ENCODE results near the gene ARHGAP26.

The ARHGAP26 gene

DNA sequence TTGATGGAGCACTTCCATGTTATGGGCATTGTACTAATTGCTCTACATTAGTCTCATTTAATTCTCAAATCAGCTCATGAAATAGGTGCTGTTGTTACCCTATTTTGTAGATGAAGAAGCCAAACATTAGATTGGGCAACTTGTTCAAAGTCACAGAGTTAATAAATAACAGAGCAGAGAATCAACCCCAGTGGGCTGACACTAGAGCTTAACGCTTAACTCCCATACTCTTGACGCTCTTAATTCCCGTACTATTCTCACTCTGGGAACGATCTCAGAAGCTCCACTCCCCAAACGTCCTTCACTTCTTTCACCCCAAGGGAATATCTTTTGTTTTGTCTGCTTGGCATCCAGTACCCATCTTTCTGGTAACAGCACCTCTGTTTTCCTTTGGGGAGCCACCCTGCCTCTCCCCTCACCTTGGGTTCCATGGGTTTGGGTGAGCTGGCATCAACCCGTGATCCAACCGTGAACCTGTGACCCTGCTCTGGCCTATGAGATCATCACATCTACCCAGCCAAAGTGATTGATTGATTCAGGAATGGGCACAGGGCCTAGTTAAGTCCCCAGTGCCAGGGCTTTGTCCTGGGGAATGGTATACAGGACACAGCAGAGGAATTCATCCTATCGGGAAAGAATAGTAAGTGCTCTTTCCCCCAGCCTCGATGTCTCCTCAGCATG is 464.1 kb downstream of the ARHGAP26 start:
- no peak for DNase-seq

DNA sequence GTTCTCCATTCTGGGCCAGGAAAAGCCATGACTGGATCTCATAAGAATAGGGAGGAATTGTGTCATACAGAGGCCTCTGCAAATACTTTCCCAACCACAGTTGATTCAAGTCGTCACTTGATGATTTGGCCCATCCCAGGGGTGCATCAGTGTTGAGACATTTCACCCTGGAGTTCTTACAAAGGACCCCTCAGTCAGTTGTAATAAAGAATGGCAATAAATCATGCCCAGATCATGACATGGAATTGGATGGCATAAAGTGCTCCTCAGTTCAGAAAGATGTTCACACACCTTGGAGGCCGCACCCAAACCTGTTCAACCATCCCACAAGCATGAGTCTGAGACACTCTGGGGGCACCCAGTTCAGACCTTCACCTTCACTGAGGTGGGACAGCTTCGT is 465.2 kb downstream of the ARHGAP26 start:
- no peak for DNase-seq

DNA sequence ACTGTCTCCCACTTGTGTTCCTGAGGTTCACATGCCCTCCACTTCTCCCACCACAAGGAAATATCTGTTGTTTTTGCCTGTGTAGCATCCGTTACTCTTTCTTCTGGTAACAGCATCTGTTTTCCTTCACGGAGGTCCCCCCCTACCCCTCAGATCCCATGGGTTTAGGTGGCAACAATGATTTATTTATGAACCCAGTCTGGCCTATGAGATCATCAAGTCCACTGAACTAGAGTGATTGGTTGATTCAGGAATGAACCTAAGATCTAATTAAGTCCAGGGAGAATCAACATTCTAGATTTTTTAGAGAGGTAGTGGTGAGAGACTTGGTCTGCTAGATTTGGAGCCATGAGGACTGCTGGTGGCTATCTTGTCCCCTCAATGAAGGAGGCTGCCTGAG is 466.5 kb downstream of the ARHGAP26 start:
- DNase-seq = no peak

DNA sequence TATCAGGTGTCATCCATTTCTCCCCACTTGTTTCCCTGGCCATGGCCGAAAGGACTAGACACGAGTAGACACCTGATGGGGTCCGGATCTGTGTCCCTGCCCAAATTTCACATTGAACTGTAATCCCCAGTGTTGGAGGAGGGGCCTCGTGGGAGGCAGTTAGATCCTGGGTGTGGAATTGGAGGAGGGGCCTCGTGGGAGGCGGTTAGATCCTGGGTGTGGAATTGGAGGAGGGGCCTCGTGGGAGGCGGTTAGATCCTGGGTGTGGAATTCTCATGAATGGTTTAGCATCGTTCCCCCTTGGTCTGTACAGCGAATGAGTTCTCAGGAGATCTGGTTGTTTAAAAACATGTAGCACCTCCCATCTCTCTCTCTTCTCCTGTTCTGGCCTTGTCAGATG is 467.5 kb downstream of the ARHGAP26 start:
- no peak for DNase-seq

DNA sequence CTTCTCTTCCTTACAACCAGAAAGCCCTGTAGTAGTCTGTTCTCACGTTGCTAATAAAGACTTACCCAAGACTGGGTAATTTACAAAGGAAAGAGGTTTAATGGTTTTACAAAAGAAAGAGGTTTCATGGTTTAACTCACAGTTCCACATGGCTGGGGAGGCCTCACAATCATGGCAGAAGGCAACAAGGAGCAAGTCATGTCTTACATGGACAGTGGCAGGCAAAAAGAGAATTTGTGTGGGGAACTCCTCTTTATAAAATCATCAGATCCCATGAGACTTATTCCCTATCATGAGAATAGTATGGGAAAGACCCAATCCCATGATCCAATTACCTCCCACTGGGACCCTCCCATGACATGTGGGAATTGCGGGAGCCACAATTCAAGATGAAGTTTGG is 468.4 kb downstream of the ARHGAP26 start:
- no peak for DNase-seq

DNA sequence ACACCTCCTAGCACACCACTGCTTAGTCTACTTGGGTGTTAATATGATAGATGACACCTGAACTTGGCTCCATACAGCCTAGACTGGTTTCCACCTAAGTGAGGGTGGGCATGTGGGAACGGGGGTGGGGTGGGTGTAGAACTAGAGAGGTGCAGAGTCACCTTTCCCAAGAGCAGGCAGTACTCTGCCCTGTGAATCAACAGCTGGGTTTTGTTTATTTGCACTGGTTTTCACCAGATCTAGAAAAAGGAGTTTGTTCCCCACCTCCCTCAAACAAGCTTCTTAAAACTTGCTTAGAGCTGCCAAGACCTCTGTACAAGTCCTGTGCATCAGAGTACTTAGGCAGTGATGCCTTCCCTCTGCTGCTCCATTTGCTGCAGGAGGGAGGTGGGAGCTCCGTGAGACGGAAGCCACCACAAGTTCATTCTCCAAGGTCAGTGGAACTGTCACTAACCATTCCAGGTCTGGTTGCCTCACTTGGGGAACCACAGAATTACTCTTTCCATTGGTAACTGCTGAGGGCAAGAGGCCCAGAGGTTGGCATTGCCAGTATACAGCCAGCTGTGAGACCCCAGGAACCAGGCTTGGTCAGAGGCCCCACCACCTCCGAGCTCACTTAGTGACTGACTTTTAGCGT is 469.8 kb downstream of the ARHGAP26 start:
- no peak for DNase-seq

DNA sequence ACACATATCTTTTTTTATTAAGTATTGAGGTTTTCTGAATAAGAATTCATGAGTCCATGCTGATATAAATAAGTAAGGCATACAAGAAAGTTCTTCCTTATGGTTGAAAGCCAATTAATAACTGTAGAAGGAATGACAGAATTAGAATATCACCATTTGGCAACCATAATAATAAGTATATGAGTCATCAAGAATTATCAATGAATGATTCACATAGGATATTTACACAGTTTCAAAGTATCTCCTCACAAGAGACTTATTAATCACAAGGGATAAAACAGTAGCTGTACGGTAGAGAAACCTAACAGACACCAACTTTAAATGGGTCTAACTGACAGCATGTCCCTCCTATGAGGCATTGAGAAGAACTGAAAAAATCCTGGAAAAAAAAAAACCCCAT is 471.7 kb downstream of the ARHGAP26 start:
- DNase-seq = no peak

DNA sequence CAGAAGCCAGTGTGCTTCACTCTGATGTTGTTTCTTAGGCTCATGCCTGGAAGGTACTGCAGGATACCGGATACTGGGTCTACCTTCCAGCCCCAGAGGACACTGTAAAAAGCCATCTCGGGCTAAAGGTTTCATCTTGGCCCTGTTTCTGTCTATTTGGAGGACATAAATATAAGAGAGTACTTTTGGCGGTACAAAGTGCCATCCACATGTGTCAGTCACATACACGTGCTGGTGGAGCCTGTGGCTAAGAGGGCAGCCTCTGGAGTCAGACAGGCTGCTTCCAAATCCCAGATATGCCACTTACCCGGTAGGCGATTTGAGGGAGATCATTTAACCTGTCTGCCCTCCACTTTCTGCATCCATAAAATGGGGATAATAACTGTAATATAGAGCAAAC is 472.9 kb downstream of the ARHGAP26 start:
- no peak for DNase-seq

DNA sequence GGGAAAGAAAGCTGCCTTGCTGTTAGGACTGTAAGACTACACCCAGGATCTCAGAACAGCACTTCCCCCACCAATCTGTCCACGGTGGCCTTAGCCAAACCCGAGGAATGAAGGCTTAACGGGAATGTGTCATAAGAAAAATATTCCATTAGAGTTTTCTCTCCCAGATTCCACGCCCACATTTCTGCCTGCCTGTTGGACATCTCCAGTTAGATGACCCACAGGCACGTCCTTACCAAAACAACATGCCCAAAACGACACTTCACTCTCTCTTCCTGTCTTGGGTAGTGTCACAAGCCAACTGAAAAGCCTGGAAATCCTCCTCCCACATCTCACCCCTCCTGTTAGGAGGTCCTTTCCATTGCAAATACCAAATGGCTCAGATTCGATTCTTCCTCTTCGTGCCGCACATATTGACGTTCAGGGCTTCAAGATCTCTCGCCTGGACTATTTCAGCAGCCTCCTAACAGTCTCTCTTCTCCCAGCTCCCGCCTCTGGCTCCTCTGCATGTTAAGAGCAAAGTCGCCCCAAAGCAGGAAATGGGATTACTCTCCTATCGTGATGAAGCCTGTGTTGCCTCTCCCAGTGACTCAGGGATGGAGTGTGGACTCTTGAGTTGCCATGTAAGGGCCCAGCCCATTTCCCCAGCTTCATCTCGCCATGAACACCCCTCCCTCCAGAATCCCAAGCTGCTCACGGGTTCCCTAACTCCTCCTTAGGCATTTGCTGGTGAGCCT is 474.0 kb downstream of the ARHGAP26 start:
- DNase-seq = no peak

DNA sequence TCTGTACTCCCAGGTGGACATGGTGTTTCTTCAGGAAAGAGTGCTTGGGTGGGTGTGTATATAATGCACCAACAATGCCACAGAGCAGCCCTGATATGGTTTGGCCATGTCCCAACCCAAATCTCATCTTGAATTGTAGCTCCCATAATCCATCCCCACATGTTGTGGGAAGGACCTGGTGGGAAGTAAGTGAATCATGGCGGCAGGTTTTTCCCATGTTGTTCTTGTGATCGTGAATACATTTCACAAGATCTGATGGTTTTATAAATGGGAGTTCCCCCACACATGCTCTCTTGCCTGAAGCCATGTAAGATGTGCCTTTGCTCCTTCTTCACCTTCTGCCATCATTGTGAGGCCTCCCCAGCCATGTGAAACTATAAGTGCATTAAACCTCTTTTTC is 474.8 kb downstream of the ARHGAP26 start:
- no peak for DNase-seq

DNA sequence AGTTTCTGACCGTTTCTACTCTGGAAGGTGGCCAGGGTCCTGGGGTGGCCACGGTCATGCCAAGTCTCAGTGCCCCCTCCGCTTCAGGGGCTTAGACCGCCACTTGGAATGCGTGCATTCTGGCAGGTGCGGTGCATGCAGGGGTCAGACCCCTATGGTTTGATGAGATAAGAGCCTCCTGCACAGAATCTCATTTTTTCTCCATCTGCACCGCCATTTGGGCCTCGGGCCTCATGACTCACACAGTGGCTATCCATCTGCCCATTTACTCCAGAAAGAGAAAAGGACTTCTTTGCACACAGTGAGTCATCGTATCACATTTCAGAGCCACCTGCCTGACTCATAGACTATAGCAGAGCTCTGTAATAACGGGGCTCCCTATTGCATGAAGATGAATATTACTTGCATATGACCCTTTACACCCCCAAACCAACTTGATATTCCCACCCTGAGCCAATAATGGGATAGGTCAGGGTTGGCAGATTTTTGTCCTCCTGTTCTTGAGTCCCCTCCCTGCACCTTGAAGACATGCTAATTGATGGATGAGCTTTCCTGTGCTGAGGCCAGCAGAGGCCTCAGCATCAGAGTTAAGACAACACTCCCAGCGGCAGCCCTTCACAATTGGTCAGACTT is 475.9 kb downstream of the ARHGAP26 start:
- no peak for DNase-seq

DNA sequence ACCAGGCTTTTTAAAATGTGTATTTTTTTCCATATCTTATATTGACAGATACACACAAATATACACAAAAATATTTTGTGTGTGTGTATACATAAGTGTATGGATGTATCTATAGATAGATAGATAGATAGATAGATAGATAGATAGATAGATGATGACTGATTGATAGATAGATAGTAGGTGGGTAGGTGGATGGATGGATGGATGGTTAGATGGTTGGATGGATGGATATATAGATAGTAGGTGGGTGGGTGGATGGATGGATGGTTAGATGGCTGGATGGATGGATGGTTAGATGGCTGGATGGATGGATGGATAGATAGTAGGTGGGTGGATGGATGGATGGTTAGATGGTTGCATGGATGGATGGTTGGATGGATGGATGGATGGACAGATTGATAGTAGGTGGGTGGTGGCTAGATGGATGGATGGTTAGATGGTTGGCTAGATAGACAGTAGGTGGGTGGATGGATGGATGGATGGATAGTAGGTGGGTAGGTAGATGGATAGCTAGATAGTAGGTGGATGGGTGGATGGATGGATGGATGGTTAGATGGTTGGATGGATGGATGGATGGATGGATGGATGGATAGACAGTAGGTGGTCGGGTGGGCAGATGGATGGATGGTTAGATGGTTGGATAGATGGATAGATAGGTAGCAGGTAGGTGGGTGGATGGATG is 477.1 kb downstream of the ARHGAP26 start:
- no peak for DNase-seq

DNA sequence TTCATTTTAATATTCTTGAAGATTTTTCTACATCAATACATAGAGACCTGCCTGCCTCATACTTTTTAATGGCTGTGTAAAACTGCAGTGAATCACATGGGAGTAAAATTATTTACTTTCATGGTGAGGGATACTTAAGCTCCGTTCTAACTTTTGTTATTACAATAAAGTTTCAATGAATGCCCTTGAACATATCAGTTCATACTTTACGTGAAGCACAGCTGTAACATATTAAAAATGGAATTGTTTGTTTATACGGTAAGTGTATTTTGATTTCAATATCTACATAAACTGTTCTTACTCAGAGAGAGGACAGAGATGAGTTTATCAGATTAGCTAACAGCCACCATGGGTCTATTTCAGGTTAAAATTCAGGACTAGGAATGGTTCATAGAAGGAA is 478.2 kb downstream of the ARHGAP26 start:
- DNase-seq = no peak

DNA sequence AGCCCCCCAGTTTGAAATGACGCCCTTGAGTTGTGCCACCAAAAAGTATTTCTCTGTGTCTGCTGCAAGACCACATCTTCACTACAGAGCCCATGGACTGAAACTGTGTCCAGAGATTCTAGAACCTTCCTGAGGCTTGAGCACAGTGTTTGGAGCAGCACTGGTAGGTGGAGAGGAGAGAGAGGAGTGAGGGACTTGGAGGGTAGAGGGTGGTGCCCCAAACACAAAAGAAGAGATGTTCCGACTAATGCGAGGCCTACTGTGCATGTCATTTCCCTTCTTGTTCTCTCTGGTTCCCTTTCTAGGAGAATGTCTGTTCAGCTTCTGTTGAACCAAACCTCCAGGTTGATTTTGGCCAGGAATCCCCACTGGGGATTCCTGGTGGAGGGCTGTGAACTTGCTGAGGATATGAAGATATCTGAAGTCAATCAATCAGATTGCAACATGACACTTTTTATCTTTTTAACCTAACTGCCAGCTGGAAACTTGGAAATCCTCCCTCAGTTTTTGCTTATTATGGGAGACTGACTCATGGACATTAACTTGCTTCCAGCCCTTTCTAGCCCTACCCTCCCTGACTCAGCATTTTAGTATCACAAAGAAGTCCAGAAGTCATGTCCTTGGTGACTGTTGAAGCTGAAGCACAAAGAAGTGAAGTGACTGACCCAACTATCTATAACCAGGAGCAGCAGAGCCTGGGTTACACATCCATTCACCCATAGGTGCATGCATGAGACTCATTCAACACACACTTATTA is 478.8 kb downstream of the ARHGAP26 start:
- no peak for DNase-seq

DNA sequence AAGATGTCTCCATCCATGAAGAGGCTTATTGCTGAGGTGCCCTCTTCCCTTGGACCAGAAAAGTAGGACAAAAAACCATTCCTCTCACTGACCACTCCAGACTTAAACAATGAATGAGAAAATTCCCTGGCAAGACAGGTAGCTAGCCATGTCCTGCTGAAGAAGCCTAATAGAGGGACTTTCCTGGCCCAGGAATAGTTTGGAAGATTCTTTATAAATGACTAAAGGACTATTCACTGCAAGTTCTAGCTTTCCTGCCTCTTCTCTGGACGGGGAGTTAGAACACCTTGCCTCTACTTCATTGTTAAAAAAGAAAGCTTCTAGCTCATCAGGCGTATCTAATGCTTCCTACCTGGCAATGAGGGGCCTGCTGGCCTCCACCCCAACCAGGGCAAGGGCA is 479.7 kb downstream of the ARHGAP26 start:
- DNase-seq = no peak

DNA sequence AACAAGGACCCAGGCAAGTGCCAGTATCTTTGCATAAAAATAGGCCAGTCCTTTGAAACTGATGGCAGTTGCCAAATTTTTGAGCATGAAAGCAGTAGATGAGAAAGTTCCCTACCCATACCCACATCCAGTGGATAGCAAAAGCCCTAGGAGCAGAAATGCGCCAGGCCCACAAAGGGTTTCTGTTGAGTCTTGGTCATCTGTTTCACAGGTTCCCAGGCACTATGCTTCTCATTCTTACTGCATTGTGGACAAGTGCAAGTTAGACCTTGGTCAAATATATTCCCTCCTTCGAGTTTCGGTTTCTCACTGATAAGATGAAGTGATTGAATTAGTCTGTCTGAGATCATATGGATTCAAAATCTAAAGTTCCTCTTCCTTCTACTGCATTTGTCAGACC is 481.0 kb downstream of the ARHGAP26 start:
- DNase-seq = no peak

DNA sequence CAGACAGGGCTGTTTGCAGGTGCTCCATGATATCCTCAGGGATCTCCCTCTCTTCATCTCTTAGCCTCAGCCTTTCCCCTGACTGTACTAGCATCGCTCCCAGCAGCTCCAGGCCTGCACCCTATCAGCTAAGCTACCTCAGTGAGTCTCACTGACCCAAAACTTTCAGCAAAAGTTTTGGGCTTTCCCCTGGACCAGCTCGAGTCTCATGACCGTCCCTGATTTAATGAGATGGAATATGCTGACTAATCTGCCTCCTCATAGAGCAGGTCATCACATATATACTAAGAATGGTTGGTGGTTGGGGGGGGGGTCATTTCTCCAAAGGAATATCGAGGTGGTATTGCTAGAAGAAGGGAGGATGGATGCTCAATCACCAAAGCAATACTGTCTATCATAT is 481.8 kb downstream of the ARHGAP26 start:
- DNase-seq = no peak

DNA sequence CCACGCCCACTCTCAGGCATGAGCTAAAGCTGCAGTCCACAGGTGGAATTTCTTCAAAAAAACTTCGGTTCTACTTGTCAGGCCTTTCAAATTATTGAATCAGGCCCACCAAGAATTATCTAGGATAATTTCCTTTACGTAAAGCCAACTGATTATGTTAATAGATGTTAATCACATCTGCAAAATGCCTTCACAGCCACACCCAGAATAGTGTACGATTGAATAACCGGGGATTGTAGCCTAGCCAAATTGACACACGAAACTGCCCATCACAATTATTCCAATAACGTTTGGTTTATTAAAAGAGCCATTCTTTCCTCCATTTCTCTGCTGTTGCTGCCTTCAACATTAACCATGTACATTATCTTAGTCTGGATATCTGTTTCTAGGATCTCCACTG is 484.6 kb downstream of the ARHGAP26 start:
- DNase-seq = no peak

DNA sequence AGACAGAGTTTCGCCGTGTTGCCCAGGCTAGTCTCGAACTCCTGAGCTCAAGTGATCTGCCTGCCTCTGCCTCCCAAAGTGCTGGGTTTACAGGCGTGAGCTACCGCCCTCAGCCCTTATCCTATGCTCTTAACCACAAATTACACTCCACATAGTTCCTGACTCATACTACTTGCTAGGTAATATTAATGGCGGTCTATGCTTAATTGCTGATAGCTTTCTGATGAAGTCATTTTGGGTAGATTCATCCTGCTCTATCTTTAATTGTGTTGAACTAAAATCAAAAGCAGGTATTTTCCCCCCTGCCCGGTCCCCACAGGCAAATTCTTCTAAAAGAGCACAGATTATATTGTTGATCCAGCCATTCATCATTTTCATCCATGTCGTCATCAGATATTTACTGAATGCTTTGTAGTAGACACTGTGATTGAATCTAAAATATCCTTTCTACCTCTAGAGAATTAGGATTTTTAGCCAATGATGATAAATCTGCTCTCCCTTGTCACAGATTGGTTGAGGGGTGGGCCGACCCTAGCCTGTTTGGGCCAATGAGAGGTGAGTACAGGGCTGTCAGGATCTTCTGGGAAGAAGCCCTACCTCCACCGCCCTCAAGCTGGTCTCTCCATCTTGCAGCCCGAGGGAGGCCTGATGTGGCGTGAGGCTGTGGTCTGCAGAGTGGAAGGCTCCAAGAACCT is 488.5 kb downstream of the ARHGAP26 start:
- DNase-seq = no peak

DNA sequence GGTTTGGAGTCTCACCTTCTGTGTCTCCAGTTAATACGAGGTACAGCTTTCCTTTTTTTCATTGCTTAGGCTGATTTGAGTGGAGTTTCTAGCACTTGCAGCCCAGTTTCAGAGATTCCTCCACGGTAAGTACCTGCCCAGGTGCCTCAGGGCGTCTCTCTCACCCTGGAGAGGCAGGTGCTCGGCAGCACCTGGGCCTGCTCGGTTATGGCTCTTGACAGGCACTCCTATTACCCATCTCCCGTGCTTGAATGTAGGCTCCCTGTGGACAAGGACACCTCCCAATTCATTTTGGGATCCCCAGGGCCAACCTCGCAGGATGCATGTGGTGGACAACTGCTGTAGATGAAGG is 489.1 kb downstream of the ARHGAP26 start:
- no peak for DNase-seq

DNA sequence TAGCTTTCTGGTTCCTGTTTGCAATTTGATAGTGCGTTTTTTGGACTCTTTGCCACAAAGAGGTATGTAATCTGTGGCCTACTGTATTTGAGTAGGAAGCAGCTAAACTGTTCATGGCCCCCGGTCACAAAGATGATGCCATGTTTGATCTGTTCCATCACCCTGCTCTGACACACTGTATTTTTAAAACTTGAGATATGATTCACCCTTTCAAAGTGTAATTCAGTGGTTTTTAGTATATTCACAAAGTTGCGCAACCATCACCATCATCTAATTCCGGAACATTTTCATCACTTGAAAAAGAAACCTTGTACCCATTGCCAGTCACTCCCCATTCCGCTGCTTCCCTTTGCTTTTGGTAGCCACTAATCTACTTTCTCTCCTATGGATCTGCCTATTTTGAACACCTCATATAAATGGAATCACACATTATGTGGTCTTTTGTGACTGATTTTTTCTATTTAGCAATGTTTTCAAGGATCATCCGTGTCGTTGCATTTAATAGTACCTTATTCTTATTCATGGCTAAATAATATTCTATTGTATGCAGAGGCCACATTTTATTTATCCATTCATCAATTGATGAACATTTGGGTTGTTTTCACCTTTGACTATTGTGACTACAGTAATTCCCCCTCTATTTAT is 491.7 kb downstream of the ARHGAP26 start:
- DNase-seq = no peak
